HG03469 (cell line): ENCODE measurements around the gene HSD3B7.

ENCODE experiments used
- ATAC-seq: cut with Tn5 transposase; IDR thresholded peaks from one replicate; pipeline ENCODE4 v1.9.1; 2021; ENCODE audit warnings: mild to moderate bottlenecking, moderate library complexity, moderate number of reproducible peaks; ENCODE audit not compliant: unreplicated experiment

HSD3B7 gene

DNA sequence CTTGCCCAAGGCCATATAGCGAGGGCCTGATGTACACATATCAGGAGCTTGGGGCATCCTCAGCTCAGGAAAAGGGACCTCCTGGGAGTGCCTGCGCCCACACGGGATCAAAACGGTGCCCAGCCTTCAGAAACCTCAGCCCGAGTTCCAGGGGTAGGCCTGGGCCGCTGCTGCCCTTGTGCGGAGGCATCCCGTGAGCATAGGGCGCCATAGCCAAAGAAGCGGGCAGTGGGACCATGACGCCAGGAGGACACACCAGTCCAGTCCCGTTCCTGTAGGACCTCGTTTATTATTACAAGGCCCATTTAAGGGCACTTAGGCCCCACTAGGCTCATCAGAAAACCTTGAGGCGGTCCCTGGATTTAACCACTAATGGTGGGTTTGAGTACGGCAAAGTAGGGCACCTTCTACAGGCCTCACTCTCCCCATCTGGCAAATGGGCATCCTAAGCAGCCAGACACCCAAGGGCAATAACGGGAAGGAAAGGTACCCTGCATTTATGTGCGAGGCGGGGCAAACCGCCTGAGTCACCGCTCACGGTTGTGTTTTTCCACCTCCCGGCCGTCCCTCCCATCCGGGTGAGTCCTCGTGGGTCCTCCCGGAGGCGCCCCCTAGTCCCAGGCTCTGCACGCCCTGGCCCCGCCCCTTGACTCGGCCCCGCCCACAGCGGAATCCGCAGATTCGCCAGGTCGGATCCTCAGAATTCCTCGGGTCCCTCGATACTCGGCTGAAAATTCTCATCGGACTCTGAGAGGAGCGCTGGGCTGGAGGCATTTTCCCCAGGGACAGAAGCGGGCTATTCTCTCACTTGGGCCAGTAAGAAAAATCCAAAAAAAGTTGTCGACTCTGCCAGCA is 28.2 kb upstream of the HSD3B7 start:
- no peak for ATAC-seq

DNA sequence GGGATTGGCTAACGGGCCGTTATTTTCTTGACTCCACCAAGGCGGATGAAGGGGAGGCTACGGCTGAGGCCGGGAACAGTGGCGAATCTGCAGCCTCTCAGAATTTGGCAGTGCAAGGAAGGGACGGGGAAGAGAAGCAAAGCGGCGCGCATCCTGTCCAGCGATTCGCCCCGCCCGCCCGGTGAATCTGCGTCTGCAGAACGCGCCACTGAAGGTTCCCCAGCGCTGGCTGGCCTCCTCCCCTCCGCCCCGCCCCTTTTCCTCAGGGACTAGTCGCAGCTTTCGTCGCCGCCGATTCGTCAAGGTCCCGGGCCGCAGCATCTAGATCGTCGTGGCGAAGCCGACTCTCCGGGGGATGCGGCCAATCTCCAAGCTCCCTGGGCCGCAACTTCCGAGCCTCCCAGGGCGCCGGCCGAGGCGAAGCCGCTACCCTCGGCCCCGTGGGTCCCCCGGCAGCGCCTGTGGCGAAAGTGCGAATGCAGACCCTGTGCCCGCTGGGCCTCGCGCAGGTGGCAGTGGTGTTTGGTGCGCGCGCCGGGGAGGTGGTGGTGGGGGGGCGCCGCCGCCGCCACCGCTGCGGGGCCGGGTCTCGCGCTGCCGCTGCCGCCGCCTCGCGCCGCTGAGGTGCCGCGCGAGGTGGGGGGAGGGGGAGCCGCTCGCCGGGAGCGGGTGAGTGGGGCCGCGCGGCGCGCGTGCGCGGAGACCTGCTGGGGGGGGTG is 27.4 kb upstream of the HSD3B7 start, which contains the start of gene SETD1A:
Gene SETD1A (plus strand): TSS at position 299 of the 719 bp plus-strand sequence. CDS start 978 bp downstream, outside the sequence.
- ATAC-seq = peak; percentile 30

DNA sequence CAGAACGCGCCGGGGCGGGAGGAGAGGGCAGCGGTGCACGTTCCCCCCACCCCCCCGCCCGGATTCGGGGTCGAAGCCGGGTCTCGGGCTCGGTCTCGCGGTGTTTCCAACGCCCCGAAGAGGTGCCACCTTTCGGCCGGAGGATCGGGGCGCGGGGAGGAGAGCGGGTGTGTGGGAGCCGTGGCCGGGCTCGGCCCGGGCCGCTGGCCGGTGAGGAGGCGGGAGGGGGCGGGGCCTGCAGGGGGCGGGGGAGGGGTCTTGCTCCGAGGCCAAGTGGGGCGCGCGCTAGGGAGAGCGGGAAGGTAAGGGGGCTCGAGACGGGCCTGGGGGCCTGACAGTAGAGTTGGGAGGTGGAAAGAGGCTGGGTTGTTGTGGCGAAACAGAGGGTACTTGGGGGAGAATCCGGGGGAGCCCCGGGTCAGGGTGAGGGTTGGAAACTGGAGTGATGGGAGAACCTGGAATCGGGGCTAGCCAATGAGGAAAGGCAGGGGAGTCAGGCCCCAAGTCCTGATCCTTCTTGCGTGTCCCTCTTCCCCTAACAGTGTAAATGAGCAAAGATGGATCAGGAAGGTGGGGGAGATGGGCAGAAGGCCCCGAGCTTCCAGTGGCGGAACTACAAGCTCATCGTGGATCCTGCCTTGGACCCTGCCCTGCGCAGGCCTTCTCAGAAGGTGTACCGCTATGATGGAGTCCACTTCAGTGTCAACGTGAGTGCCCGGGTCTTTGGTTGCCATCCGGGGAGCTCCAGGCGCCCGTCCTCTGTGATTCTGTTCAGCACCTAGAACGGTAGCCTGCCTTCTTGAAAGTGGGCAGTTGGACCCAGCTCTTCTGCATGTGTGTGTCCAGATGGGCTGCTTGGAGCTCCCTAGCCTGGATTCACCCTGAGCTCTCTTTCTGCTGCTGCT is 26.6 kb upstream of the HSD3B7 start:
- peak; percentile 14 for ATAC-seq

- no peak for ATAC-seq
Measured at GRCh38 chr16:30961384-30961783, 23.6 kb upstream of the HSD3B7 start.

DNA sequence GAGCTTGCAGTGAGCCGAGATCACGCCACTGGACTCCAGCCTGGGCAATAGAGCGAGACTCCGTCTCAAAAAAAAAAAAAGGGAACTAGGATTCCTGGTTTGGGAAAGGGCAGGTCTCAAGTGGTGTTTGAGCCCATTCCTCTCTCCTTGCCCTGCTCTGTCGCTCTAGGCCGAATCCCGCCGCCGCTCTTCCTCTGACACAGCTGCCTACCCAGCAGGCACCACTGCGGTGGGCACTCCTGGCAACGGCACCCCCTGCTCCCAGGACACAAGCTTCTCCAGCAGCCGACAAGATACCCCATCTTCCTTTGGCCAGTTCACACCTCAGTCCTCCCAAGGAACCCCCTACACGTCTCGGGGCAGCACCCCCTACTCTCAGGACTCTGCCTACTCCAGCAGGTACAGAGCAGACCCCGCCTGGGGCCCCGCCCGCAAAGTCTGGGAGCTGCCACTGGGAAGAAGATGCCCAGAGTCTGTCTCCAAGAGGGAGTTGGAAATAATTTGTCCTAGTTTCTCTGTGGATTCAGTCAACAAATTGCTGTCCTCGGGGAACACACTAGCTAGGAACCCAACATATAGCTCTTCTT is 21.0 kb upstream of the HSD3B7 start:
- no peak for ATAC-seq

GRCh38 chr16:30964574-30965226 is 20.3 kb upstream of the HSD3B7 start:
- no peak for ATAC-seq

DNA sequence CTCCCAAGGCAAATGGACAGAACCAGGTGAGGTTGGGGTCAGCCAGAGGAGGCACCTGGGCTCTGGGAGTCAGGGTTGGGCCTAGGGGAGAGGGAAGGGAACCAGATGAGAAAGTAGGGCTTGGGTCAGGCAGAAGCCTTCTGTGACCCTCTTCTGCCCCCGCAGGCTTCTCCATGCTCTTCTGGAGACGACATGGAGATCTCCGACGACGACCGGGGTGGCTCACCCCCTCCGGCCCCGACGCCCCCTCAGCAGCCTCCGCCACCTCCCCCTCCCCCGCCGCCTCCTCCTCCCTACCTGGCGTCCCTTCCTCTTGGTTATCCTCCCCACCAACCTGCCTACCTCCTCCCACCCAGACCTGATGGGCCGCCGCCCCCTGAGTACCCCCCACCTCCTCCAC is 19.6 kb upstream of the HSD3B7 start:
- no peak for ATAC-seq

GRCh38 chr16:30966033-30966619 is 18.9 kb upstream of the HSD3B7 start:
- no peak for ATAC-seq

- no peak for ATAC-seq
Measured at GRCh38 chr16:30967795-30968194, 17.2 kb upstream of the HSD3B7 start.

GRCh38 chr16:30969246-30969842 is 15.7 kb upstream of the HSD3B7 start:
- ATAC-seq = no peak

GRCh38 chr16:30971298-30971697 is 13.7 kb upstream of the HSD3B7 start:
- ATAC-seq = no peak

- no peak for ATAC-seq
Measured at GRCh38 chr16:30972872-30973271, 12.1 kb upstream of the HSD3B7 start.

DNA sequence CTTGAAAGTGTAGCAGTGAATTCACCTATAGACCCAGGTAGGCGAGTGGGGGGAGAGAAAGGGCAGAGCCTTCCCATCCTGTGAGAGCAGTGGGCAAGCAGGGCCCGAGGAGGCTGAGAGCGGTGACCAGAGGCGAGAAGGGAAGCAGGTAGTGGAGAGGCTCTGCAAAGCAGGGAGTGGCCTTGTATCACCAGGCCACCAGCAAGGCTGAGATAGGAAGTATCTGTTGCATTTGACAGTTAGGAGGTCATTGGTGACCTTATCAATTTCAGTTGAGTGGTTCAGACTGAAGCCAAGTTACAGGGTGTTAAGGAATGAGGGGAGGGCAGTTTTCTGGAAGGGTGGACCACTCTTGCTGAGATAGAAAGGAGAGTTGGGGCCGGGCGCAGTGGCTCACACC is 10.7 kb upstream of the HSD3B7 start:
- no peak for ATAC-seq

- ATAC-seq = no peak
Measured at GRCh38 chr16:30976486-30976885, 8.5 kb upstream of the HSD3B7 start.

DNA sequence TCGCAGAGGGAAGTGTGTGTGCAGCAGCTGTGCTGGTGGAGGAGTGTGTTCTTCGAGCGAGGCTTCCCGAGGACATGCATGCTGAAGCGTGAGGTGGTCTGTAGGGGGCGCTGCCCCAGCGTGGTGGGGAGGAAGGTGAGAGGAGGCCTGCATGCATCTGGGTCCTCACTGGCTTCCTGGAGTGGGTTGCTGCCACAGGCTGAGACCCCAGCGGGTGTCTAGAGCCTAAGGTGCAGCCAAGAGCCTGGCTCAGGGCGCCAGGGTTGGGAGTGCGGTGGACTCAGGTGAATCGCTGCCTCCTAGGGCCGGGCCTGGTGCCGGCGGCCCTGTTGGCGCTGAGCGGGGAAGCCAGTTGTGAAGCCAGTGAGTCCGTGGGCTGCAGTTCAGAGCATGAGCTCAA is 7.5 kb upstream of the HSD3B7 start:
- ATAC-seq = no peak

DNA sequence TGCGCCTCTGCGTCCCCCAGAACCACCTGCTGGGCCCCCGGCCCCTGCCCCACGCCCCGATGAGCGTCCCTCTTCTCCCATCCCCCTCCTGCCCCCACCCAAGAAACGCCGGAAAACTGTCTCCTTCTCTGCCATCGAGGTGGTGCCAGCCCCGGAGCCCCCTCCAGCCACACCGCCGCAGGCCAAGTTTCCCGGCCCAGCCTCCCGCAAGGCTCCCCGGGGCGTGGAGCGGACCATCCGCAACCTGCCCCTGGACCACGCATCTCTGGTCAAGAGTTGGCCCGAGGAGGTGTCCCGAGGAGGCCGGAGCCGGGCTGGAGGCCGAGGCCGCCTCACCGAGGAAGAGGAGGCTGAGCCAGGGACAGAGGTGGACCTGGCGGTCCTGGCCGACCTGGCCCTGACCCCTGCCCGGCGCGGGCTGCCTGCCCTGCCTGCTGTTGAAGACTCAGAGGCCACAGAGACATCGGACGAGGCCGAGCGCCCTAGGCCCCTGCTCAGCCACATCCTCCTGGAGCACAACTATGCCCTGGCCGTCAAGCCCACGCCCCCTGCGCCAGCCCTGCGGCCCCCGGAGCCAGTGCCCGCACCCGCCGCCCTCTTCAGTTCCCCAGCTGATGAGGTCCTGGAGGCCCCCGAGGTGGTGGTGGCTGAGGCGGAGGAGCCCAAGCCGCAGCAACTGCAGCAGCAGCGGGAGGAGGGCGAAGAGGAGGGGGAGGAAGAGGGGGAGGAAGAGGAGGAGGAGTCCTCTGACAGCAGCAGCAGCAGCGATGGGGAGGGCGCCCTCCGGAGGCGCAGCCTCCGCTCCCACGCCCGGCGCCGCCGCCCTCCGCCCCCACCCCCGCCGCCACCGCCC is 5.6 kb upstream of the HSD3B7 start:
- no peak for ATAC-seq

DNA sequence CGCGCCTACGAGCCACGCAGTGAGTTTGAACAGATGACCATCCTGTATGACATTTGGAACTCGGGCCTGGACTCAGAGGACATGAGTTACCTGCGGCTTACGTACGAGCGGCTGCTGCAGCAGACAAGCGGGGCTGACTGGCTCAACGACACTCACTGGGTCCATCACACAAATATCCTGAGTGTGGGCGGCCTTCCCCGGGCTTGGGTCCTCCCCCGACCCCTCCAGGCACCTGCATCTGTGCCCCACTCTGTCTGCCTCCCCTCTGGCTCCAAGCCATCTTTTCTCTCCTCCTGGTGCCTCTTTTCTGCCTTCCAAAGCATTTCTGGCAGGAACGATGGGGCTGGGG is 5.0 kb upstream of the HSD3B7 start:
- no peak for ATAC-seq

DNA sequence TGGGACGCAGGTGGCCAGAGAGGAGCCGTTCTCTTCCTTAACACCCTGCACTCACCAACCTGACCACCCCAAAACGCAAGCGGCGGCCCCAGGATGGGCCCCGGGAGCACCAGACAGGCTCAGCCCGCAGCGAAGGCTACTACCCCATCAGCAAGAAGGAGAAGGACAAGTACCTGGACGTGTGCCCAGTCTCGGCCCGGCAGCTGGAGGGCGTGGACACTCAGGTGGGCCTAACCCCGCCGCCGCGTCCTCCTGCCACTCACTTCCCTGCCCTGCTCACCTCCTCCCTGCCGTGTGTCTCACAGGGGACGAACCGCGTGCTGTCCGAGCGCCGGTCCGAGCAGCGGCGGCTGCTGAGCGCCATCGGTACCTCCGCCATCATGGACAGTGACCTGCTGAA is 4.6 kb upstream of the HSD3B7 start:
- no peak for ATAC-seq

GRCh38 chr16:30980959-30981358 is 4.0 kb upstream of the HSD3B7 start:
- ATAC-seq = no peak
